ENCODE measurements around the gene PROX1. TPM values are rescaled to one million over a fixed set of nuclear protein-coding genes. Genes with fewer than 3 reads are reported as not detected.

Gene PROX1
- total and polyA plus RNA-seq, 2 experiments from 2014 or later: 4.8 to 15.7 TPM

GRCh38 chr1:214039394-214040018 lies 51.7 kb downstream of the PROX1 start:
- TF ChIP-seq EZH2 (IDR thresholded peaks at IDR 0.05; ENCODE audit: borderline replicate concordance): no peak
- TF ChIP-seq, protein P1, sequence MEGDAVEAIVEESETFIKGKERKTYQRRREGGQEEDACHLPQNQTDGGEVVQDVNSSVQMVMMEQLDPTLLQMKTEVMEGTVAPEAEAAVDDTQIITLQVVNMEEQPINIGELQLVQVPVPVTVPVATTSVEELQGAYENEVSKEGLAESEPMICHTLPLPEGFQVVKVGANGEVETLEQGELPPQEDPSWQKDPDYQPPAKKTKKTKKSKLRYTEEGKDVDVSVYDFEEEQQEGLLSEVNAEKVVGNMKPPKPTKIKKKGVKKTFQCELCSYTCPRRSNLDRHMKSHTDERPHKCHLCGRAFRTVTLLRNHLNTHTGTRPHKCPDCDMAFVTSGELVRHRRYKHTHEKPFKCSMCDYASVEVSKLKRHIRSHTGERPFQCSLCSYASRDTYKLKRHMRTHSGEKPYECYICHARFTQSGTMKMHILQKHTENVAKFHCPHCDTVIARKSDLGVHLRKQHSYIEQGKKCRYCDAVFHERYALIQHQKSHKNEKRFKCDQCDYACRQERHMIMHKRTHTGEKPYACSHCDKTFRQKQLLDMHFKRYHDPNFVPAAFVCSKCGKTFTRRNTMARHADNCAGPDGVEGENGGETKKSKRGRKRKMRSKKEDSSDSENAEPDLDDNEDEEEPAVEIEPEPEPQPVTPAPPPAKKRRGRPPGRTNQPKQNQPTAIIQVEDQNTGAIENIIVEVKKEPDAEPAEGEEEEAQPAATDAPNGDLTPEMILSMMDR (IDR thresholded peaks at IDR 0.05; ENCODE audit: poor library complexity): no peak
- TF ChIP-seq EZH2phosphoT487 (IDR thresholded peaks at IDR 0.05; ENCODE audit: low read depth, severe bottlenecking, unreplicated experiment): no peak
- DNase-seq (ENCODE audit: low spot score): no peak
- H3K9me3 ChIP-seq (ENCODE audit: low read depth): no peaks in the 10 kb centered on the region
- no peaks in the 10 kb centered on the region for H3K36me3 ChIP-seq (replicated peaks; ENCODE audit: insufficient read depth, low read depth)
- no peak overlapping the region for H3K4me3 ChIP-seq
- H3K79me2 ChIP-seq: no peaks in the 10 kb centered on the region
- peak overlapping the region; percentile 31 for H3K4me2 ChIP-seq
- no peaks in the 10 kb centered on the region for H3K27me3 ChIP-seq
- H3K27ac ChIP-seq: no peak overlapping the region
- 58% methylated on average over 4 of the region's 4 CpGs for WGBS (ENCODE audit: low lambda C conversion rate, missing lambda C conversion rate)
- no peaks in the 10 kb centered on the region for H4K20me1 ChIP-seq (ENCODE audit: insufficient read depth, poor library complexity, severe bottlenecking)
- no peaks in the 10 kb centered on the region for H3K9me2 ChIP-seq (replicated peaks; ENCODE audit: insufficient read depth)
- H3K4me1 ChIP-seq (ENCODE audit: insufficient read depth): peaks cover 16% of the 10 kb centered on the region
- H2AFZ ChIP-seq: no peak overlapping the region

DNA sequence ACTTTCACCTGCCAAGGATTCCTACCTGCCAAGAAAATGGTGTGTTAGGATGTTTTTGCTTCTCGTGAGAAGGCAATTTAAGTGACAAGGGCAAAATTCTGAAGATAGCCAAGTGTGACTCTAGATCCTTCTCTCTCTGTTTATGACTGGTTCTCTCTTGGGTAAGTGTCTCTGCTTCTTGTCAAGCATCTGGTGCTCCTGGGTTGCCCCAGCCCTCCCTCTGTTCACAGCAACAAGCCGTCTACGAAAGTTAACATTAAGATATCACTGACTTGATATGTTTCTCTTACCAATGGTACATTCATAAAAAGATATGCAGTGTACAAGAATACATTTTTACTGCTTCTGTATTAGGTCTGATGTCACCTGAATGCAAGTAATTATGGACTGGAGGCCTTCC lies 55.4 kb downstream of the PROX1 start:
- Histone ChIP-seq H3K9me2 (replicated peaks; ENCODE audit: insufficient read depth) (no peaks in the 10 kb centered on the region), H3K79me2 (no peaks in the 10 kb centered on the region), H3K4me2 (no peak overlapping the region), H3K27me3 (no peaks in the 10 kb centered on the region), H3K27ac (no peak overlapping the region), H3K4me1 (ENCODE audit: insufficient read depth) (peaks cover 16% of the 10 kb centered on the region), H4K20me1 (ENCODE audit: insufficient read depth, poor library complexity, severe bottlenecking) (no peaks in the 10 kb centered on the region), H3K4me3 (no peak overlapping the region), H2AFZ (no peak overlapping the region), H3K36me3 (replicated peaks; ENCODE audit: insufficient read depth, low read depth) (no peaks in the 10 kb centered on the region), H3K9me3 (ENCODE audit: low read depth) (peaks cover 3% of the 10 kb centered on the region)
- no peak for DNase-seq (ENCODE audit: low spot score)
- no peak for TF ChIP-seq EZH2phosphoT487 (IDR thresholded peaks at IDR 0.05; ENCODE audit: low read depth, severe bottlenecking, unreplicated experiment)
- TF ChIP-seq EZH2 (IDR thresholded peaks at IDR 0.05; ENCODE audit: borderline replicate concordance): no peak
- TF ChIP-seq, protein P1 (IDR thresholded peaks at IDR 0.05; ENCODE audit: poor library complexity): no peak
- 63% methylated on average over 3 of the region's 3 CpGs for WGBS (ENCODE audit: low lambda C conversion rate, missing lambda C conversion rate)

- Histone ChIP-seq H3K27ac (peak overlapping the region; percentile 39), H2AFZ (no peak overlapping the region), H4K20me1 (ENCODE audit: insufficient read depth, poor library complexity, severe bottlenecking) (no peaks in the 10 kb centered on the region), H3K9me3 (ENCODE audit: low read depth) (peaks cover 7% of the 10 kb centered on the region), H3K36me3 (replicated peaks; ENCODE audit: insufficient read depth, low read depth) (no peaks in the 10 kb centered on the region), H3K4me2 (no peak overlapping the region), H3K27me3 (no peaks in the 10 kb centered on the region), H3K4me3 (no peak overlapping the region), H3K4me1 (ENCODE audit: insufficient read depth) (peaks cover 6% of the 10 kb centered on the region), H3K79me2 (no peaks in the 10 kb centered on the region), H3K9me2 (replicated peaks; ENCODE audit: insufficient read depth) (no peaks in the 10 kb centered on the region)
- TF ChIP-seq EZH2phosphoT487 (IDR thresholded peaks at IDR 0.05; ENCODE audit: low read depth, severe bottlenecking, unreplicated experiment): no peak
- no peak for TF ChIP-seq EZH2 (IDR thresholded peaks at IDR 0.05; ENCODE audit: borderline replicate concordance)
- TF ChIP-seq, protein P1 (IDR thresholded peaks at IDR 0.05; ENCODE audit: poor library complexity): no peak
- DNase-seq (ENCODE audit: low spot score): peak; percentile 21
- 93% methylated on average over 4 of the region's 4 CpGs for WGBS (ENCODE audit: low lambda C conversion rate, missing lambda C conversion rate)
These were observed 56.9 kb downstream of the PROX1 start for GRCh38 chr1:214044438-214045214.
